TTC549 (cell line): Measurements from ENCODE around the gene FGFR3.

Source experiments
- FAIRE-seq: peaks from 2 replicates; lab custom pipeline; 2012; peaks lifted over from hg19 to GRCh38; lab: Jason Lieb, UNC

Gene FGFR3

GRCh38 chr4:1770791-1771231 lies 22.3 kb upstream of the FGFR3 start:
- no peak for FAIRE-seq

- FAIRE-seq = no peak
Observed at GRCh38 chr4:1771555-1772305, 21.4 kb upstream of the FGFR3 start.

- no peak for FAIRE-seq
Observed at GRCh38 chr4:1772853-1773538, 20.1 kb upstream of the FGFR3 start.

- FAIRE-seq = no peak
Observed at GRCh38 chr4:1773754-1774153, 19.3 kb upstream of the FGFR3 start.

GRCh38 chr4:1775731-1776500 lies 17.2 kb upstream of the FGFR3 start:
- FAIRE-seq = no peak

- no peak for FAIRE-seq
Observed at GRCh38 chr4:1776521-1777161, 16.5 kb upstream of the FGFR3 start.

- no peak for FAIRE-seq
Observed at GRCh38 chr4:1777822-1778641, 15.1 kb upstream of the FGFR3 start.

GRCh38 chr4:1778642-1779392 lies 14.3 kb upstream of the FGFR3 start:
- no peak for FAIRE-seq

- no peak for FAIRE-seq
Observed at GRCh38 chr4:1779588-1780382, 13.3 kb upstream of the FGFR3 start.

- no peak for FAIRE-seq
Observed at GRCh38 chr4:1780435-1780834, 12.7 kb upstream of the FGFR3 start.

- no peak for FAIRE-seq
Observed at GRCh38 chr4:1783015-1783414, 10.1 kb upstream of the FGFR3 start.

GRCh38 chr4:1783970-1784369 lies 9.1 kb upstream of the FGFR3 start:
- no peak for FAIRE-seq

- no peak for FAIRE-seq
Observed at GRCh38 chr4:1784395-1784788, 8.7 kb upstream of the FGFR3 start.

- no peak for FAIRE-seq
Observed at GRCh38 chr4:1784789-1785591, 8.1 kb upstream of the FGFR3 start.

GRCh38 chr4:1785592-1785991 lies 7.5 kb upstream of the FGFR3 start:
- FAIRE-seq = no peak

- FAIRE-seq = no peak
Observed at GRCh38 chr4:1786544-1787362, 6.3 kb upstream of the FGFR3 start.

GRCh38 chr4:1787411-1788077 lies 5.5 kb upstream of the FGFR3 start:
- FAIRE-seq = no peak
